Endothelial cell of umbilical vein (primary cell): ENCODE results near the gene GRK4. TPM values are rescaled to one million over a fixed set of nuclear protein-coding genes. Genes with fewer than 3 reads are reported as not detected.
A peak's percentile ranks its signal among the peaks of the same experiment; 100 is the strongest.
"Not testable (repeated sequence)": the region's sequence is repeated elsewhere in the genome, so short reads cannot be mapped to it uniquely, and the experiment has no call there.

Experiments used
- BruUV-seq: library from RNA; stranded (reverse); fragments of 400-500 nt; replicated peaks from 2 replicates; lab custom pipeline; 2021; lab: Mats Ljungman, UMichigan
- CTCF ChIA-PET: fragments of 300-600, 350-600 bp; sonication (Branson Sonifier 250); formaldehyde crosslinking; loops from one replicate; lab custom pipeline; 2021; ENCODE audit warnings: antibody characterized with exemption, inconsistent platforms; lab: Charles Lee
- POLR2A ChIA-PET: fragments of 300-600, 350-600 bp; sonication (Branson Sonifier 250); formaldehyde crosslinking; loops from one replicate; lab custom pipeline; 2021; ENCODE audit warnings: antibody characterized with exemption, inconsistent platforms; lab: Charles Lee
- DNase-seq: peaks from one replicate; pipeline ENCODE4 v3.0.0-alpha.2; 2011; ENCODE audit warnings: low read depth, low spot score
- FAIRE-seq: peaks from 2 replicates; lab custom pipeline; 2011; peaks lifted over from hg19 to GRCh38; lab: Jason Lieb, UNC
- H2AFZ ChIP-seq: 2 replicates; pipeline ENCODE4 v1.6.0; 2012; ENCODE audit warnings: low read depth, low read length, control low read depth, inconsistent platforms
- H3K27ac ChIP-seq: 2 replicates; pipeline ENCODE4 v1.5.1; 2011; ENCODE audit warnings: low read depth, mild to moderate bottlenecking, control low read depth, low read length, moderate library complexity; ENCODE audit not compliant: insufficient read depth
- H3K27me3 ChIP-seq, 2 experiments: 2 replicates each; pipeline versions ENCODE4 v1.6.0 to v1.6.1; 2011; ENCODE audit warnings: low read length in 2 of 2, mixed read lengths in 1 of 2; ENCODE audit not compliant: control insufficient read depth in 2 of 2, insufficient read depth in 2 of 2
- H3K36me3 ChIP-seq, 2 experiments: 2 replicates in 1 of 2; 3 replicates in 1 of 2; pipeline ENCODE4 v1.5.1; 2011; ENCODE audit warnings: low read length in 2 of 2, mild to moderate bottlenecking in 1 of 2, moderate library complexity in 1 of 2; ENCODE audit not compliant: control insufficient read depth in 2 of 2, insufficient read depth in 2 of 2; ENCODE audit errors: extremely low read depth in 1 of 2
- H3K4me1 ChIP-seq: 3 replicates; pipeline ENCODE4 v1.5.1; 2011; ENCODE audit warnings: mild to moderate bottlenecking, low read length; ENCODE audit not compliant: control insufficient read depth, insufficient read depth; ENCODE audit errors: extremely low read depth
- H3K4me2 ChIP-seq: 2 replicates; pipeline ENCODE4 v1.6.1; 2011; ENCODE audit warnings: low read length, control low read depth, mixed read lengths; ENCODE audit not compliant: insufficient read depth
- H3K4me3 ChIP-seq, 3 experiments: fragments of 200-600 bp in 1 of 3; sonication (generic), shearing (Covaris generic) in 1 of 3; replicated peaks in 1 of 3; 2 replicates each; pipeline ENCODE4 v1.5.1; 2011 to 2016; ENCODE audit warnings: control low read depth in 3 of 3, low read length in 3 of 3, mild to moderate bottlenecking in 2 of 3, inconsistent platforms in 1 of 3, low read depth in 1 of 3, moderate library complexity in 1 of 3; ENCODE audit not compliant: insufficient read depth in 1 of 3
- H3K79me2 ChIP-seq: 2 replicates; pipeline ENCODE4 v1.6.0; 2012; ENCODE audit warnings: low read length, inconsistent platforms; ENCODE audit not compliant: control insufficient read depth, insufficient read depth
- H3K9ac ChIP-seq: replicated peaks from 2 replicates; pipeline ENCODE3; 2011; ENCODE audit warnings: low read length, control low read depth; ENCODE audit not compliant: insufficient read depth; ENCODE audit errors: extremely low read depth
- H3K9me1 ChIP-seq: replicated peaks from 3 replicates; pipeline ENCODE4 v1.6.0; 2011; ENCODE audit warnings: mild to moderate bottlenecking, low read length; ENCODE audit not compliant: control insufficient read depth, insufficient read depth; ENCODE audit errors: extremely low read depth
- H3K9me3 ChIP-seq: replicated peaks from 2 replicates; pipeline ENCODE4 v1.5.1; 2012; ENCODE audit warnings: low read length, inconsistent platforms; ENCODE audit not compliant: control insufficient read depth, insufficient read depth
- H4K20me1 ChIP-seq: replicated peaks from 2 replicates; pipeline ENCODE3; 2011; ENCODE audit warnings: mild to moderate bottlenecking, low read length; ENCODE audit not compliant: control insufficient read depth, insufficient read depth; ENCODE audit errors: extremely low read depth
- dilution Hi-C: fragments of 300-500 bp; cut with MboI; formaldehyde crosslinking; loops from one replicate; pipeline ENCODE4 v1.15.0; 2019; ENCODE audit warnings: low sequenced_read_pairs; ENCODE audit not compliant: extremely low pct_ligation_motif_present
- intact Hi-C: fragments of 100-400 bp; cut with micrococcal nuclease; formaldehyde crosslinking; loops from one replicate; pipeline ENCODE4 v1.10.0; 2022
- polyA plus RNA-seq, 4 experiments: library from polyadenylated mRNA; depleted of rRNA in 3 of 4; stranded (reverse) in 3 of 4; unstranded in 1 of 4; fragments of >200 nt; gene quantifications; 2 replicates each; pipeline versions ENCODE4 v1.2.1 to v1.2.3, GENCODE V29; 2011 to 2012; ENCODE audit warnings: missing spikeins in 1 of 4
- total RNA-seq: library from RNA; stranded (reverse); gene quantifications from 2 replicates; pipeline ENCODE4 v1.2.3, GENCODE V29; 2021

GRK4 gene
- total and polyA plus RNA-seq, 2 donors (not counting 3 experiments of a cell fraction or from before 2014, with no cell fraction given) = 3.1 to 6.3 TPM

DNA sequence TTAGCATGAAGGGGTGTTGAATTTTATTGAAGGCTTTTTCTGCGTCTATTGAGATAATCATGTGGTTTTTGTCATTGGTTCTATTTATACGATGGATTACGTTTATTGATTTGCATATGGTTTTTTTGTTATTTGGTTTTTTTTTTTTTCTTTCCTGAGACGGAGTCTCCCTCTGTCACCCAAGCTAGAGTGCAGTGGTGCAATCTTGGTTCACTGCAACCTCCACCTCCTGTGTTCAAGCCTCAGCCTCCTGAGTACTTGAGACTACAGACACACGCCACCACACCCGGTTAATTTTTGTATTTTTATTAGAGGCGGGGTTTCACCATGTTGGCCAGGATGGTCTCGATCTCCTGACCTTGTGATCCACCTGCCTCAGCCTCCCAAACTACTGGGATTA, 44.7 kb upstream of the GRK4 start:
- H3K4me1 ChIP-seq, H4K20me1 ChIP-seq, H3K9ac ChIP-seq, H3K9me3 ChIP-seq, BruUV-seq, H3K9me1 ChIP-seq, dilution Hi-C loops, H3K27ac ChIP-seq, H3K27me3 ChIP-seq, intact Hi-C loops, H3K4me2 ChIP-seq, POLR2A ChIA-PET, H3K4me3 ChIP-seq, DNase-seq, CTCF ChIA-PET, H2AFZ ChIP-seq, FAIRE-seq: not testable (repeated sequence)
- Histone ChIP-seq H3K79me2 (peaks cover 27% of the 10 kb centered on the region), H3K36me3 (peaks cover 8 to 19% of the 10 kb centered on the region in 2 experiments)

DNA sequence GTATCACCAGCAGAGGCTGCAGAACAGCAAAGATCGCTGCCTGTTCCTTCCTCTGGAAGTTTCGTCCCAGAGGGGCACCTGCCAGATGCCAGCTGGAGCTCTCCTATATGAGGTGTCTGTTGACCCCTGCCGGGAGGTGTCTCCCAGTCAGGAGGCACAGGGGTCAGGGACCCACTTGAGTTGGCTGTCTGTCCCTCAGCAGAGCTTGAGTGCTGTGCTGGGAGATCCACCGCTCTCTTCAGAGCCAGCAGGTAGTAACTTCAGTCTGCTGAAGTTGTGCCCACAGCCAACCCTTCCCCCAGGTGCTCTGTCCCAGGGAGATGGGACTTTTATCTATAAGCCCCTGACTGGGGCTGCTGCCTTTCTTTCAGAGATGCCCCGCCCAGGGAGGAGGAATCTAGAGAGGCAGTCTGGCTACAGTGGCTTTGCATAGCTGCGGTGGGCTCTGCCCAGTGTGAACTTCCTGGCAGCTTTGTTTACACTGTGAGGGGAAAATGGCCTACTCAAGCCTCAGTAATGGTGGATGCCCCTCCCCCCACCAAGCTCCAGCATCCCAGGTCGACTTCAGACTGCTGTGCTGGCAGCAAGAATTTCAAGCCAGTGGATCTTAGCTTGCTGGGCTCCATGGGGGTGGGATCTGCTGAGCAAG, 40.8 kb upstream of the GRK4 start:
- H3K27me3 ChIP-seq, FAIRE-seq, H3K4me2 ChIP-seq, H3K9me3 ChIP-seq, intact Hi-C loops, H3K9me1 ChIP-seq, dilution Hi-C loops, BruUV-seq, H2AFZ ChIP-seq, H3K4me1 ChIP-seq, H3K4me3 ChIP-seq, H3K27ac ChIP-seq, H3K9ac ChIP-seq, H4K20me1 ChIP-seq, POLR2A ChIA-PET: not testable (repeated sequence)
- Histone ChIP-seq H3K79me2 (peaks cover 21% of the 10 kb centered on the region), H3K36me3 (peaks cover 2 to 38% of the 10 kb centered on the region in 2 experiments)
- peak; percentile 33 for DNase-seq
- CTCF ChIA-PET = interaction anchor here (1.7 to 2.4 kb wide), 2 partner anchors 12 to 159 kb away, joined by 4 to 5 read pairs; no protein-coding TSS in a partner anchor
